Measurements from ENCODE around the gene PDRG1. TPM values are rescaled to one million over a fixed set of nuclear protein-coding genes. Genes with fewer than 3 reads are reported as not detected.

The PDRG1 gene
- 10 to 100 TPM in 3 of 5 experiments, 1 to 10 TPM in 2; 7.5 to 13.6 (median 11.4) TPM for total RNA-seq
- 10 to 100 TPM; 13.8 to 25.0 TPM for polyA plus RNA-seq
- total RNA-seq = 10.9 reads per million, percentile 37 among the genes with 10 or more reads in this experiment

- H3K27ac ChIP-seq (ENCODE audit: low read depth, low read length) = peak within 1 kb of the TSS; percentile 76
- ATAC-seq (peak; percentile 100), DNase-seq (peak; percentile 92 to 99 (median 97))
- CTCF ChIA-PET = interaction anchor here (0.6 to 3.1 kb wide), 10 partner anchors 9 to 139 kb away, joined by 3 to 16 read pairs (median 5); no protein-coding TSS in a partner anchor
- peaks cover 9 to 35% (median 10%) of the 10 kb centered on the region in 3 experiments for H3K36me3 ChIP-seq (ENCODE audit: control insufficient read depth in 2 of 3, insufficient read depth in 3 of 3, low read length in 3 of 3)
- H3K27me3 Mint-ChIP-seq = peaks cover 9 to 17% (median 13%) of the 10 kb centered on the region in 5 donors
- H3K9me3 Mint-ChIP-seq = peaks cover 0 to 5% (median 0%) of the 10 kb centered on the region in 11 donors
- H3K9me3 ChIP-seq (ENCODE audit: control insufficient read depth in 2 of 3, low read length in 3 of 3) = peaks cover 0 to 5% (median 0%) of the 10 kb centered on the region in 3 experiments
- POLR2A ChIA-PET = interaction anchor here (0.9 to 1.1 kb wide), 2 partner anchors 90 to 99 kb away, joined by 3 read pairs; no protein-coding TSS in a partner anchor
- peak within 1 kb of the TSS; percentile 90 to 100 (median 98) for H3K4me3 Mint-ChIP-seq
- intact Hi-C loops (cut with micrococcal nuclease) = loop anchor here (1.0 to 2.0 kb wide), 11 partner anchors 17 to 255 kb away; partner anchors contain the start of genes TM9SF4 (in 2 of the 2), XKR7 (in 2 of the 2), PLAGL2 (in 1 of the 2) and POFUT1 (in 1 of the 2)
- peaks cover 17 to 37% (median 35%) of the 10 kb centered on the region in 7 donors for H3K4me1 Mint-ChIP-seq
- H3K4me3 ChIP-seq (ENCODE audit: low read length) = peak within 1 kb of the TSS; percentile 90
- H3K27ac Mint-ChIP-seq = peak within 1 kb of the TSS; percentile 88 to 99 (median 96)
- no peaks in the 10 kb centered on the region for H3K27me3 ChIP-seq (ENCODE audit: control insufficient read depth in 2 of 2, insufficient read depth in 2 of 2, low read length in 2 of 2)
- H3K36me3 Mint-ChIP-seq = peaks cover 3 to 24% (median 18%) of the 10 kb centered on the region in 5 donors
- H3K4me1 ChIP-seq (ENCODE audit: control insufficient read depth in 2 of 2, insufficient read depth in 2 of 2, low read length in 2 of 2) = peaks cover 6 to 12% of the 10 kb centered on the region in 2 donors
Observed at GRCh38 chr20:31951530-31952453, at the start of gene PDRG1. TSS of gene PDRG1 (minus strand) at chr20:31952046. CDS start at chr20:31951961, 85 bp downstream.

GRCh38 chr20:31998246-31998645 lies 46.4 kb upstream of the PDRG1 start:
- H3K4me1 ChIP-seq (ENCODE audit: control insufficient read depth in 2 of 2, insufficient read depth in 2 of 2, low read length in 2 of 2) = no peaks in the 10 kb centered on the region
- intact Hi-C loops (cut with micrococcal nuclease) = no loop called here
- no peak overlapping the region for H3K4me3 ChIP-seq (ENCODE audit: low read length)
- no peaks in the 10 kb centered on the region for H3K36me3 ChIP-seq (ENCODE audit: control insufficient read depth in 2 of 3, insufficient read depth in 3 of 3, low read length in 3 of 3)
- Mint-ChIP-seq H3K27me3 (peaks cover 29 to 31% (median 30%) of the 10 kb centered on the region in 5 donors), H3K4me3 (no peak overlapping the region), H3K27ac (no peak overlapping the region), H3K36me3 (no peaks in the 10 kb centered on the region), H3K9me3 (no peaks in the 10 kb centered on the region), H3K4me1 (peaks cover 0 to 3% (median 0%) of the 10 kb centered on the region in 7 donors)
- H3K9me3 ChIP-seq (ENCODE audit: control insufficient read depth in 2 of 3, low read length in 3 of 3) = no peaks in the 10 kb centered on the region
- H3K27me3 ChIP-seq (ENCODE audit: control insufficient read depth in 2 of 2, insufficient read depth in 2 of 2, low read length in 2 of 2) = no peaks in the 10 kb centered on the region
- no peak for DNase-seq
- ChIA-PET POLR2A (no interaction called here), CTCF (no interaction called here)
- H3K27ac ChIP-seq (ENCODE audit: low read depth, low read length) = no peak overlapping the region
- no peak for ATAC-seq

- Histone ChIP-seq H3K9me3 (ENCODE audit: control insufficient read depth in 2 of 3, low read length in 3 of 3) (no peaks in the 10 kb centered on the region), H3K4me1 (ENCODE audit: control insufficient read depth in 2 of 2, insufficient read depth in 2 of 2, low read length in 2 of 2) (no peaks in the 10 kb centered on the region), H3K36me3 (ENCODE audit: control insufficient read depth in 2 of 3, insufficient read depth in 3 of 3, low read length in 3 of 3) (no peaks in the 10 kb centered on the region), H3K27me3 (ENCODE audit: control insufficient read depth in 2 of 2, insufficient read depth in 2 of 2, low read length in 2 of 2) (no peaks in the 10 kb centered on the region), H3K27ac (ENCODE audit: low read depth, low read length) (no peak overlapping the region), H3K4me3 (ENCODE audit: low read length) (no peak overlapping the region)
- ChIA-PET CTCF (no interaction called here), POLR2A (no interaction called here)
- no peaks in the 10 kb centered on the region for H3K36me3 Mint-ChIP-seq
- peaks cover 0 to 3% (median 0%) of the 10 kb centered on the region in 7 donors for H3K4me1 Mint-ChIP-seq
- H3K4me3 Mint-ChIP-seq = no peak overlapping the region
- ATAC-seq = no peak
- no peak for DNase-seq
- H3K27me3 Mint-ChIP-seq = peaks cover 32 to 39% (median 34%) of the 10 kb centered on the region in 5 donors
- intact Hi-C loops (cut with micrococcal nuclease) = no loop called here
- H3K27ac Mint-ChIP-seq = no peak overlapping the region
- no peaks in the 10 kb centered on the region for H3K9me3 Mint-ChIP-seq
Observed at GRCh38 chr20:31996996-31997395, 45.1 kb upstream of the PDRG1 start.

- no peaks in the 10 kb centered on the region for H3K4me1 ChIP-seq (ENCODE audit: control insufficient read depth in 2 of 2, insufficient read depth in 2 of 2, low read length in 2 of 2)
- no peaks in the 10 kb centered on the region for H3K36me3 ChIP-seq (ENCODE audit: control insufficient read depth in 2 of 3, insufficient read depth in 3 of 3, low read length in 3 of 3)
- peaks cover 0 to 5% (median 0%) of the 10 kb centered on the region in 7 donors for H3K4me1 Mint-ChIP-seq
- no peak overlapping the region for H3K4me3 ChIP-seq (ENCODE audit: low read length)
- H3K27ac ChIP-seq (ENCODE audit: low read depth, low read length) = no peak overlapping the region
- no peaks in the 10 kb centered on the region for H3K27me3 ChIP-seq (ENCODE audit: control insufficient read depth in 2 of 2, insufficient read depth in 2 of 2, low read length in 2 of 2)
- DNase-seq (no peak), ATAC-seq (no peak)
- H3K36me3 Mint-ChIP-seq = no peaks in the 10 kb centered on the region
- no peaks in the 10 kb centered on the region for H3K9me3 Mint-ChIP-seq
- no peaks in the 10 kb centered on the region for H3K9me3 ChIP-seq (ENCODE audit: control insufficient read depth in 2 of 3, low read length in 3 of 3)
- ChIA-PET POLR2A (no interaction called here), CTCF (no interaction called here)
- peaks cover 32 to 39% (median 34%) of the 10 kb centered on the region in 5 donors for H3K27me3 Mint-ChIP-seq
- H3K27ac Mint-ChIP-seq = no peak overlapping the region
- intact Hi-C loops (cut with micrococcal nuclease) = no loop called here
- no peak overlapping the region for H3K4me3 Mint-ChIP-seq
Observed at GRCh38 chr20:31992086-31992485, 40.2 kb upstream of the PDRG1 start.

GRCh38 chr20:31991339-31991705 lies 39.5 kb upstream of the PDRG1 start:
- Histone ChIP-seq H3K4me3 (ENCODE audit: low read length) (no peak overlapping the region), H3K27me3 (ENCODE audit: control insufficient read depth in 2 of 2, insufficient read depth in 2 of 2, low read length in 2 of 2) (no peaks in the 10 kb centered on the region), H3K9me3 (ENCODE audit: control insufficient read depth in 2 of 3, low read length in 3 of 3) (no peaks in the 10 kb centered on the region), H3K27ac (ENCODE audit: low read depth, low read length) (no peak overlapping the region), H3K4me1 (ENCODE audit: control insufficient read depth in 2 of 2, insufficient read depth in 2 of 2, low read length in 2 of 2) (no peaks in the 10 kb centered on the region), H3K36me3 (ENCODE audit: control insufficient read depth in 2 of 3, insufficient read depth in 3 of 3, low read length in 3 of 3) (no peaks in the 10 kb centered on the region)
- Mint-ChIP-seq H3K9me3 (no peaks in the 10 kb centered on the region), H3K4me1 (peaks cover 0 to 5% (median 0%) of the 10 kb centered on the region in 7 donors), H3K27ac (no peak overlapping the region), H3K36me3 (no peaks in the 10 kb centered on the region), H3K4me3 (no peak overlapping the region), H3K27me3 (peaks cover 24 to 35% (median 28%) of the 10 kb centered on the region in 5 donors)
- intact Hi-C loops (cut with micrococcal nuclease) = no loop called here
- ATAC-seq (no peak), DNase-seq (no peak)
- CTCF ChIA-PET = no interaction called here
- POLR2A ChIA-PET = no interaction called here

GRCh38 chr20:31990641-31991338 lies 38.9 kb upstream of the PDRG1 start:
- DNase-seq (no peak), ATAC-seq (no peak)
- H3K27ac ChIP-seq (ENCODE audit: low read depth, low read length) = no peak overlapping the region
- ChIA-PET CTCF (no interaction called here), POLR2A (no interaction called here)
- no peak overlapping the region for H3K4me3 ChIP-seq (ENCODE audit: low read length)
- H3K27me3 Mint-ChIP-seq = peaks cover 19 to 31% (median 23%) of the 10 kb centered on the region in 5 donors
- intact Hi-C loops (cut with micrococcal nuclease) = no loop called here
- peaks cover 0 to 4% (median 0%) of the 10 kb centered on the region in 7 donors for H3K4me1 Mint-ChIP-seq
- no peaks in the 10 kb centered on the region for H3K36me3 Mint-ChIP-seq
- no peaks in the 10 kb centered on the region for H3K27me3 ChIP-seq (ENCODE audit: control insufficient read depth in 2 of 2, insufficient read depth in 2 of 2, low read length in 2 of 2)
- H3K9me3 ChIP-seq (ENCODE audit: control insufficient read depth in 2 of 3, low read length in 3 of 3) = no peaks in the 10 kb centered on the region
- no peaks in the 10 kb centered on the region for H3K9me3 Mint-ChIP-seq
- H3K4me3 Mint-ChIP-seq = no peak overlapping the region
- H3K36me3 ChIP-seq (ENCODE audit: control insufficient read depth in 2 of 3, insufficient read depth in 3 of 3, low read length in 3 of 3) = no peaks in the 10 kb centered on the region
- H3K27ac Mint-ChIP-seq = no peak overlapping the region
- H3K4me1 ChIP-seq (ENCODE audit: control insufficient read depth in 2 of 2, insufficient read depth in 2 of 2, low read length in 2 of 2) = no peaks in the 10 kb centered on the region
